CD4-positive, alpha-beta T cell treated with Interleukin-1 beta for 1 hour (primary cell): ENCODE data around the gene TTC14.
"Not testable (repeated sequence)": the region's sequence is repeated elsewhere in the genome, so short reads cannot be mapped to it uniquely, and the experiment has no call there.

ENCODE experiments used
- DNase-seq, 2 donors: peaks; one replicate each; pipeline ENCODE4 v3.0.0-alpha.2; 2020 to 2022

Gene TTC14

GRCh38 chr3:180601688-180602666, at the start of gene TTC14:
Gene TTC14, plus strand, starts transcription at chr3:180602163. Its CDS starts 99 bp downstream, at chr3:180602262.
- DNase-seq: peak; percentile 95

- no peak for DNase-seq
These were observed 38.6 kb upstream of the TTC14 start for GRCh38 chr3:180563406-180563805.

- DNase-seq: no peak
These were observed 37.3 kb upstream of the TTC14 start for GRCh38 chr3:180564676-180565075.

- DNase-seq: no peak
These were observed 31.7 kb upstream of the TTC14 start for GRCh38 chr3:180570238-180570637.

GRCh38 chr3:180571831-180572598, 29.9 kb upstream of the TTC14 start:
- DNase-seq: no peak

- DNase-seq: no peak
These were observed 26.4 kb upstream of the TTC14 start for GRCh38 chr3:180575571-180575970.

GRCh38 chr3:180580934-180581333, 21.0 kb upstream of the TTC14 start:
- no peak for DNase-seq

GRCh38 chr3:180590396-180590795, 11.6 kb upstream of the TTC14 start:
- DNase-seq: no peak

- DNase-seq: not testable (repeated sequence)
These were observed 8.3 kb upstream of the TTC14 start for GRCh38 chr3:180593631-180594030.

GRCh38 chr3:180594631-180595558, 7.1 kb upstream of the TTC14 start:
- DNase-seq: no peak

- DNase-seq: no peak
These were observed 6.4 kb upstream of the TTC14 start for GRCh38 chr3:180595559-180595935.

- DNase-seq: no peak
These were observed 1.5 kb upstream of the TTC14 start for GRCh38 chr3:180600473-180600872.

GRCh38 chr3:180611006-180611405, 9.0 kb downstream of the TTC14 start:
- no peak for DNase-seq

GRCh38 chr3:180612364-180612763, 10.4 kb downstream of the TTC14 start:
- DNase-seq: no peak

- DNase-seq: no peak
These were observed 14.0 kb downstream of the TTC14 start for GRCh38 chr3:180615954-180616353.

- no peak for DNase-seq
These were observed 15.1 kb downstream of the TTC14 start for GRCh38 chr3:180617049-180617448.

- DNase-seq: not testable (repeated sequence)
These were observed 16.6 kb downstream of the TTC14 start for GRCh38 chr3:180618563-180618962.

- no peak for DNase-seq
These were observed 17.8 kb downstream of the TTC14 start for GRCh38 chr3:180619723-180620122.

- no peak for DNase-seq
These were observed 22.8 kb downstream of the TTC14 start for GRCh38 chr3:180624714-180625113.

- DNase-seq: no peak
These were observed 24.9 kb downstream of the TTC14 start for GRCh38 chr3:180626844-180627243.

GRCh38 chr3:180630371-180630770, 28.4 kb downstream of the TTC14 start:
- no peak for DNase-seq

- no peak for DNase-seq
These were observed 29.4 kb downstream of the TTC14 start for GRCh38 chr3:180631317-180631716.

- no peak for DNase-seq
These were observed 31.8 kb downstream of the TTC14 start for GRCh38 chr3:180633722-180634121.
